Cardiac septum (tissue), 1 donor: ENCODE measurements around the gene XXYLT1. TPM values are rescaled to one million over a fixed set of nuclear protein-coding genes. Genes with fewer than 3 reads are reported as not detected.

Experiments
- DNase-seq: peaks from one replicate; pipeline ENCODE4 v3.0.0-alpha.2; 2020; ENCODE audit warnings: low spot score
- intact Hi-C: fragments of 100-400 bp; cut with DNase I; formaldehyde crosslinking; loops from one replicate; pipeline ENCODE4 v1.14.0; 2022
- total RNA-seq: library from RNA; stranded (reverse); fragmentation: NEBNext Ultra II Directional; extraction: Animal tissue kit (Norgen Biotek cat#: 25700); gene quantifications from one replicate; pipeline ENCODE4 v1.2.1, GENCODE V29; 2021
- donor health status: DM: no; HTN: no; CAD: no.

The XXYLT1 gene
- total RNA-seq, 1 donor from 2014 or later, result 5.9 TPM

- no peak for DNase-seq
- intact Hi-C loops, result loop anchor here (5.0 kb wide), 1 partner anchor 132 kb away; no protein-coding TSS in a partner anchor
These were observed 16.3 kb downstream of the XXYLT1 start for GRCh38 chr3:195254454-195255175.

- intact Hi-C loops, result no loop called here
- no peak for DNase-seq
These were observed 17.0 kb downstream of the XXYLT1 start for GRCh38 chr3:195253923-195254432.

GRCh38 chr3:195251336-195252065 is 19.5 kb downstream of the XXYLT1 start:
- intact Hi-C loops, result no loop called here
- no peak for DNase-seq

- intact Hi-C loops, result no loop called here
- DNase-seq, result no peak
These were observed 20.3 kb downstream of the XXYLT1 start for GRCh38 chr3:195250473-195251251.

- DNase-seq, result no peak
- intact Hi-C loops, result no loop called here
These were observed 21.0 kb downstream of the XXYLT1 start for GRCh38 chr3:195249858-195250464.

- intact Hi-C loops, result no loop called here
- no peak for DNase-seq
These were observed 21.7 kb downstream of the XXYLT1 start for GRCh38 chr3:195249057-195249770.

GRCh38 chr3:195248281-195248680 is 22.7 kb downstream of the XXYLT1 start:
- intact Hi-C loops, result no loop called here
- no peak for DNase-seq

- intact Hi-C loops, result no loop called here
- DNase-seq, result no peak
These were observed 23.1 kb downstream of the XXYLT1 start for GRCh38 chr3:195247863-195248189.

- no peak for DNase-seq
- intact Hi-C loops, result no loop called here
These were observed 23.7 kb downstream of the XXYLT1 start for GRCh38 chr3:195247086-195247862.

- intact Hi-C loops, result no loop called here
These were observed 24.4 kb downstream of the XXYLT1 start for GRCh38 chr3:195246581-195246995.

GRCh38 chr3:195245531-195245951 is 25.4 kb downstream of the XXYLT1 start:
- intact Hi-C loops, result no loop called here
- DNase-seq, result no peak

More at GRCh38 chr3:195246581-195246995, 24.4 kb downstream of the XXYLT1 start:
- DNase-seq, result no peak

GRCh38 chr3:195241592-195242355 is 29.2 kb downstream of the XXYLT1 start:
- intact Hi-C loops, result loop anchor here (5.0 kb wide), 2 partner anchors 89 to 239 kb away; no protein-coding TSS in a partner anchor
- no peak for DNase-seq

- intact Hi-C loops, result loop anchor here (5.0 kb wide), 2 partner anchors 89 to 239 kb away; no protein-coding TSS in a partner anchor
- no peak for DNase-seq
These were observed 30.0 kb downstream of the XXYLT1 start for GRCh38 chr3:195240939-195241338.

GRCh38 chr3:195240171-195240701 is 30.7 kb downstream of the XXYLT1 start:
- DNase-seq, result no peak
- intact Hi-C loops, result loop anchor here (5.0 kb wide), 2 partner anchors 88 to 238 kb away; no protein-coding TSS in a partner anchor

- intact Hi-C loops, result no loop called here
- no peak for DNase-seq
These were observed 31.8 kb downstream of the XXYLT1 start for GRCh38 chr3:195239121-195239520.

- intact Hi-C loops, result loop anchor here (1.0 kb wide), 1 partner anchor 28 kb away; no protein-coding TSS in a partner anchor
- DNase-seq, result no peak
These were observed 32.3 kb downstream of the XXYLT1 start for GRCh38 chr3:195238586-195239118.
